Trophoblast cell (in vitro differentiated cells and primary cell): ENCODE data around the gene IP6K3.

Experiments
- DNase-seq, 2 donors: peaks; one replicate each; pipeline ENCODE4 v3.0.0-alpha.2; 2016
- H2AFZ ChIP-seq: 2 replicates; pipeline ENCODE4 v1.6.1; 2013; ENCODE audit warnings: low read length, moderate library complexity, mild to moderate bottlenecking; ENCODE audit not compliant: insufficient read depth, poor library complexity
- H2AK5ac ChIP-seq: 2 replicates; pipeline ENCODE4 v1.6.1; 2013; ENCODE audit warnings: mild to moderate bottlenecking, low read length
- H2BK120ac ChIP-seq: 2 replicates; pipeline ENCODE4 v1.6.1; 2013; ENCODE audit warnings: low read length, mild to moderate bottlenecking, moderate library complexity; ENCODE audit not compliant: insufficient read depth, poor library complexity
- H2BK12ac ChIP-seq: 2 replicates; pipeline ENCODE4 v1.6.1; 2013; ENCODE audit warnings: mild to moderate bottlenecking, low read length, moderate library complexity
- H2BK5ac ChIP-seq: 2 replicates; pipeline ENCODE4 v1.6.1; 2013; ENCODE audit warnings: low read length, low read depth, moderate library complexity, mild to moderate bottlenecking; ENCODE audit not compliant: poor library complexity
- H3K14ac ChIP-seq: 2 replicates; pipeline ENCODE4 v1.6.1; 2013; ENCODE audit warnings: mild to moderate bottlenecking, low read length
- H3K18ac ChIP-seq: 2 replicates; pipeline ENCODE4 v1.6.1; 2013; ENCODE audit warnings: mild to moderate bottlenecking, low read length
- H3K23ac ChIP-seq: 2 replicates; pipeline ENCODE4 v1.6.1; 2013; ENCODE audit warnings: low read length
- H3K27ac ChIP-seq: 2 replicates; pipeline ENCODE4 v1.5.1; 2013; ENCODE audit warnings: low read depth, mild to moderate bottlenecking, inconsistent platforms, low read length, moderate library complexity
- H3K27me3 ChIP-seq: 2 replicates; pipeline ENCODE4 v1.6.1; 2013; ENCODE audit warnings: inconsistent platforms, mild to moderate bottlenecking, low read length, moderate library complexity; ENCODE audit not compliant: insufficient read depth
- H3K36me3 ChIP-seq, 2 experiments: 1 replicate in 1 of 2; 2 replicates in 1 of 2; pipeline ENCODE4 v1.6.1; 2013; ENCODE audit warnings: low read length in 2 of 2, mild to moderate bottlenecking in 2 of 2, moderate library complexity in 1 of 2; ENCODE audit not compliant: insufficient read depth in 2 of 2, control insufficient read depth in 1 of 2
- H3K4ac ChIP-seq: 2 replicates; pipeline ENCODE4 v1.6.1; 2013; ENCODE audit warnings: low read depth, mild to moderate bottlenecking, low read length, moderate library complexity
- H3K4me1 ChIP-seq, 2 experiments: 1 replicate in 1 of 2; 2 replicates in 1 of 2; pipeline ENCODE4 v1.6.1; 2013; ENCODE audit warnings: low read length in 2 of 2, mild to moderate bottlenecking in 2 of 2, moderate library complexity in 1 of 2; ENCODE audit not compliant: insufficient read depth in 2 of 2, control insufficient read depth in 1 of 2
- H3K4me2 ChIP-seq: 2 replicates; pipeline ENCODE4 v1.6.1; 2013; ENCODE audit warnings: inconsistent platforms, mild to moderate bottlenecking, low read length, moderate library complexity
- H3K4me3 ChIP-seq: 2 replicates; pipeline ENCODE4 v1.5.1; 2013; ENCODE audit warnings: mild to moderate bottlenecking, low read depth, low read length, inconsistent platforms
- H3K79me1 ChIP-seq: one replicate; pipeline ENCODE4 v1.6.1; 2013; ENCODE audit warnings: low read length
- H3K79me2 ChIP-seq: 2 replicates; pipeline ENCODE4 v1.6.1; 2013; ENCODE audit warnings: low read length, mild to moderate bottlenecking; ENCODE audit not compliant: control insufficient read depth, insufficient read depth, poor library complexity
- H3K9ac ChIP-seq: 2 replicates; pipeline ENCODE4 v1.6.1; 2013; ENCODE audit warnings: mild to moderate bottlenecking, low read length
- H3K9me3 ChIP-seq: 2 replicates; pipeline ENCODE4 v1.6.1; 2013; ENCODE audit warnings: low read depth, mild to moderate bottlenecking, control low read depth, inconsistent platforms, low read length; ENCODE audit not compliant: insufficient read depth
- H4K12ac ChIP-seq: 2 replicates; pipeline ENCODE4 v1.6.1; 2013; ENCODE audit warnings: low read depth, mild to moderate bottlenecking, low read length, moderate library complexity
- H4K8ac ChIP-seq: 2 replicates; pipeline ENCODE4 v1.6.1; 2013; ENCODE audit warnings: low read depth, mild to moderate bottlenecking, low read length, moderate library complexity
- H4K91ac ChIP-seq: one replicate; pipeline ENCODE4 v1.6.1; 2013; ENCODE audit warnings: low read depth, mild to moderate bottlenecking, low read length, moderate library complexity
- WGBS: extraction: QIAGEN DNeasy Blood & Tissue Kit; methylation state at CpG from one replicate; pipeline ENCODE4 v1.1.7; 2013; ENCODE audit warnings: missing lambda C conversion rate; ENCODE audit not compliant: insufficient read length, insufficient coverage; ENCODE audit errors: extremely low coverage; 5-methylcytosine and 5-hydroxymethylcytosine counted together

IP6K3 gene

GRCh38 chr6:33712914-33713313 is 33.8 kb downstream of the IP6K3 start:
- Histone ChIP-seq H3K9ac (no peak overlapping the region), H3K4ac (no peak overlapping the region)

GRCh38 chr6:33711140-33712129 is 35.3 kb downstream of the IP6K3 start, which contains the start of gene UQCC2:
Gene UQCC2, minus strand, starts transcription at chr6:33711700. Its CDS starts 14 bp downstream, at chr6:33711686.
- Histone ChIP-seq H4K12ac (peak within 1 kb of the TSS; percentile 91), H3K23ac (no peak within 1 kb of the TSS), H2BK120ac (peak within 1 kb of the TSS; percentile 87), H2AFZ (peak within 1 kb of the TSS; percentile 91), H3K9me3 (no peaks in the 10 kb centered on the region), H3K4me1 (peaks cover 4 to 13% of the 10 kb centered on the region in 2 experiments), H2BK12ac (no peak within 1 kb of the TSS), H3K79me1 (peaks cover 3% of the 10 kb centered on the region), H3K18ac (peak within 1 kb of the TSS; percentile 94), H3K4me2 (peak within 1 kb of the TSS; percentile 77), H3K14ac (peak within 1 kb of the TSS; percentile 93), H4K8ac (peak within 1 kb of the TSS; percentile 94), H3K4ac (peak within 1 kb of the TSS; percentile 87), H3K36me3 (peaks cover 9 to 14% of the 10 kb centered on the region in 2 experiments), H3K9ac (peak within 1 kb of the TSS; percentile 97), H3K4me3 (peak within 1 kb of the TSS; percentile 87), H4K91ac (peak within 1 kb of the TSS; percentile 92), H3K79me2 (peaks cover 2% of the 10 kb centered on the region), H3K27ac (peak within 1 kb of the TSS; percentile 90), H3K27me3 (no peaks in the 10 kb centered on the region), H2BK5ac (peak within 1 kb of the TSS; percentile 98), H2AK5ac (peak within 1 kb of the TSS; percentile 18)
- peak; percentile 96 to 100 for DNase-seq
- no CpG with 5 or more reads among the region's 73 CpGs for WGBS

More at GRCh38 chr6:33712914-33713313, 33.8 kb downstream of the IP6K3 start:
- Histone ChIP-seq H3K36me3 (peaks cover 7 to 12% of the 10 kb centered on the region in 2 experiments), H4K8ac (no peak overlapping the region), H3K4me3 (no peak overlapping the region), H2AK5ac (no peak overlapping the region), H3K18ac (no peak overlapping the region), H4K91ac (no peak overlapping the region), H2BK120ac (no peak overlapping the region), H3K79me2 (peaks cover 2% of the 10 kb centered on the region), H2AFZ (no peak overlapping the region), H3K4me2 (no peak overlapping the region), H3K9me3 (no peaks in the 10 kb centered on the region), H3K79me1 (peaks cover 3% of the 10 kb centered on the region), H3K4me1 (peaks cover 4 to 13% of the 10 kb centered on the region in 2 experiments), H2BK12ac (no peak overlapping the region), H4K12ac (no peak overlapping the region), H3K23ac (no peak overlapping the region), H2BK5ac (no peak overlapping the region), H3K27ac (no peak overlapping the region), H3K14ac (no peak overlapping the region), H3K27me3 (no peaks in the 10 kb centered on the region)
- no peak for DNase-seq
- no CpG with 5 or more reads among the region's 3 CpGs for WGBS

- 100% methylated on average over 3 of the region's 15 CpGs for WGBS
- peak overlapping the region; percentile 94 for H4K8ac ChIP-seq
- no peak overlapping the region for H3K23ac ChIP-seq
- peak overlapping the region; percentile 18 for H2AK5ac ChIP-seq
- H3K27me3 ChIP-seq, result no peaks in the 10 kb centered on the region
- H3K9me3 ChIP-seq, result no peaks in the 10 kb centered on the region
- H3K79me2 ChIP-seq, result peaks cover 2% of the 10 kb centered on the region
- peak overlapping the region; percentile 16 for H3K4ac ChIP-seq
- H3K36me3 ChIP-seq, result peaks cover 9 to 14% of the 10 kb centered on the region in 2 experiments
- peak overlapping the region; percentile 77 for H3K4me2 ChIP-seq
- no peak overlapping the region for H4K91ac ChIP-seq
- DNase-seq, result no peak
- H2BK5ac ChIP-seq, result no peak overlapping the region
- no peak overlapping the region for H3K9ac ChIP-seq
- peaks cover 3% of the 10 kb centered on the region for H3K79me1 ChIP-seq
- no peak overlapping the region for H3K27ac ChIP-seq
- H3K4me1 ChIP-seq, result peaks cover 4 to 13% of the 10 kb centered on the region in 2 experiments
- no peak overlapping the region for H3K14ac ChIP-seq
- H2BK120ac ChIP-seq, result no peak overlapping the region
- peak overlapping the region; percentile 12 for H4K12ac ChIP-seq
- H3K18ac ChIP-seq, result peak overlapping the region; percentile 52
- no peak overlapping the region for H3K4me3 ChIP-seq
- no peak overlapping the region for H2BK12ac ChIP-seq
- H2AFZ ChIP-seq, result peak overlapping the region; percentile 12
Observed at GRCh38 chr6:33710296-33711121, 36.2 kb downstream of the IP6K3 start.

- H3K36me3 ChIP-seq, result peaks cover 9 to 14% of the 10 kb centered on the region in 2 experiments
- no peaks in the 10 kb centered on the region for H3K27me3 ChIP-seq
- no peak overlapping the region for H4K91ac ChIP-seq
- no peak overlapping the region for H2AK5ac ChIP-seq
- H3K4me3 ChIP-seq, result no peak overlapping the region
- H3K4ac ChIP-seq, result no peak overlapping the region
- H3K79me2 ChIP-seq, result peaks cover 2% of the 10 kb centered on the region
- H3K4me2 ChIP-seq, result no peak overlapping the region
- H3K79me1 ChIP-seq, result peaks cover 3% of the 10 kb centered on the region
- H3K14ac ChIP-seq, result no peak overlapping the region
- H3K27ac ChIP-seq, result no peak overlapping the region
- no peak overlapping the region for H2BK5ac ChIP-seq
- no peak overlapping the region for H3K18ac ChIP-seq
- H3K4me1 ChIP-seq, result peaks cover 4 to 16% of the 10 kb centered on the region in 2 experiments
- peaks cover under 1% of the 10 kb centered on the region for H3K9me3 ChIP-seq
- no peak overlapping the region for H4K12ac ChIP-seq
- no peak overlapping the region for H3K23ac ChIP-seq
- H4K8ac ChIP-seq, result no peak overlapping the region
- H3K9ac ChIP-seq, result no peak overlapping the region
- WGBS, result no CpG with 5 or more reads among the region's 10 CpGs
- H2BK120ac ChIP-seq, result no peak overlapping the region
- no peak for DNase-seq
- no peak overlapping the region for H2AFZ ChIP-seq
- no peak overlapping the region for H2BK12ac ChIP-seq
Observed at GRCh38 chr6:33709605-33710295, 37.0 kb downstream of the IP6K3 start.
